ENCODE data around the gene DDX1.

Gene DDX1

GRCh38 chr2:15647622-15648590 is 56.2 kb downstream of the DDX1 start:
- FAIRE-seq, result no peak

- no peak for FAIRE-seq
These were observed 57.2 kb downstream of the DDX1 start for GRCh38 chr2:15648593-15649525.

- no peak for FAIRE-seq
These were observed 58.0 kb downstream of the DDX1 start for GRCh38 chr2:15649561-15650255.

- no peak for FAIRE-seq
These were observed 59.1 kb downstream of the DDX1 start for GRCh38 chr2:15650616-15651366.

GRCh38 chr2:15651367-15651727 is 59.7 kb downstream of the DDX1 start:
- no peak for FAIRE-seq

GRCh38 chr2:15652252-15652651 is 60.6 kb downstream of the DDX1 start:
- no peak for FAIRE-seq

GRCh38 chr2:15652801-15653200 is 61.1 kb downstream of the DDX1 start:
- FAIRE-seq, result no peak

GRCh38 chr2:15653806-15654726 is 62.4 kb downstream of the DDX1 start:
- no peak for FAIRE-seq

GRCh38 chr2:15654727-15655073 is 63.0 kb downstream of the DDX1 start:
- FAIRE-seq, result no peak

GRCh38 chr2:15655123-15655887 is 63.6 kb downstream of the DDX1 start:
- no peak for FAIRE-seq

GRCh38 chr2:15656090-15656489 is 64.4 kb downstream of the DDX1 start:
- FAIRE-seq, result no peak

GRCh38 chr2:15657759-15658158 is 66.1 kb downstream of the DDX1 start:
- FAIRE-seq, result no peak

GRCh38 chr2:15658911-15659310 is 67.2 kb downstream of the DDX1 start:
- no peak for FAIRE-seq

GRCh38 chr2:15660491-15661294 is 69.0 kb downstream of the DDX1 start:
- no peak for FAIRE-seq

GRCh38 chr2:15661295-15661569 is 69.6 kb downstream of the DDX1 start:
- FAIRE-seq, result no peak

GRCh38 chr2:15662026-15662425 is 70.4 kb downstream of the DDX1 start:
- FAIRE-seq, result no peak

GRCh38 chr2:15662579-15662978 is 70.9 kb downstream of the DDX1 start:
- no peak for FAIRE-seq

- no peak for FAIRE-seq
These were observed 72.1 kb downstream of the DDX1 start for GRCh38 chr2:15663802-15664201.

GRCh38 chr2:15664273-15665066 is 72.8 kb downstream of the DDX1 start:
- no peak for FAIRE-seq
